IPS DF 19.7 (cell line): Measurements from ENCODE around the gene CAMK2G.
A peak's percentile ranks its signal among the peaks of the same experiment; 100 is the strongest.
"Not testable (repeated sequence)": the region's sequence is repeated elsewhere in the genome, so short reads cannot be mapped to it uniquely, and the experiment has no call there.

Experiments used
- DNase-seq: peaks from one replicate; pipeline ENCODE4 v3.0.0-alpha.2; 2013; ENCODE audit warnings: low read depth, low spot score

Gene CAMK2G

DNA sequence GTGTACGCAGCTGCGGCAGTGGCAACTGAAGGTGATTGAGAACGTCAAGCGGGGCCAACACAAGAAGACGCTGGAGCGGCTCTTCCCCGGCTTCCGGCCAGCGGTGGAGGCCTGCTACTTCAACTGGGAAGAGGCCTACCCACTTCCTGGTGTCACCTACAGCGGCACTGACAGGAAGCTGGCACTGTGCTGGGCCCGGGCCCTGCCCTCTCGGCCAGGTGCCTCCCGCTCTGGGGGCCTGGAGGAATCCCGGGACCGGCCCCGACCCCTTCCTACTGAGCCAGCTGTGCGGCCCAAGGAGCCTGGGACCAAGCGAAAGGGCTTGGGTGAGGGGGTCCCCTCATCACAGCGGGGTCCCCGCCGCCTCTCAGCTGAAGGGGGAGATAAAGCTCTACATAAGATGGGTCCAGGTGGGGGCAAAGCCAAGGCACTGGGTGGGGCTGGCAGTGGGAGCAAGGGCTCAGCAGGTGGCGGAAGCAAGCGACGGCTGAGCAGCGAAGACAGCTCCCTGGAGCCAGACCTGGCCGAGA lies 82.4 kb downstream of the CAMK2G start:
- no peak for DNase-seq

DNA sequence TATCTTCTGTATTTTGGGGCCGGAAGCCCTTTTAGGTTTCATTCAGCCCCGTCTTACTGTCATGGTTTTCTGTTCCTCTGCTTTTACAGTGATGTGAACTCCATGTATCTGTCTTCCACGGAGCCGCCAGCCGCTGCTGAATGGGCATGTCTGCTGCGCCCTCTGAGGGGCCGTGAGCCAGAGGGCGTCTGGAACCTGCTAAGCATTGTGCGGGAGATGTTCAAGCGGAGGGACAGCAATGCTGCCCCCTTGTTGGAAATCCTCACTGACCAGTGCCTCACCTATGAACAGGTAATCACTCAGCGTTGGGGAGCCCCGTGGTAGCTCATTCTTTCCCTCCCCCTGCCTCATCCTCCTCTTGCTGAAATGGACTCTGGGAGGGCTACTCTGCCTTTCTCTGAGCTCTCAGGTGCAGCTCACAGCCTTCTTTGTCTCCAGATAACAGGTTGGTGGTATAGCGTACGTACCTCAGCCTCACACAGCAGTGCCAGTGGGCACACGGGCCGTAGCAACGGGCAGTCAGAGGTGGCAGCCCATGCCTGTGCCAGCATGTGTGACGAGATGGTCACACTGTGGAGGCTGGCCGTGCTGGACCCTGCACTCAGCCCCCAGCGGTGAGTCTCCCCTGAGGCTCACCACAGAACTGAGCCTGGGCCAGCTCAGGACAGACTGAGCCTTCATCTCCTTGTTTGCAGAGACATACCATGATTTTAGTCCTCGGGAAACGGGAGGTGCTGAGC lies 83.3 kb downstream of the CAMK2G start:
- DNase-seq, result no peak

DNA sequence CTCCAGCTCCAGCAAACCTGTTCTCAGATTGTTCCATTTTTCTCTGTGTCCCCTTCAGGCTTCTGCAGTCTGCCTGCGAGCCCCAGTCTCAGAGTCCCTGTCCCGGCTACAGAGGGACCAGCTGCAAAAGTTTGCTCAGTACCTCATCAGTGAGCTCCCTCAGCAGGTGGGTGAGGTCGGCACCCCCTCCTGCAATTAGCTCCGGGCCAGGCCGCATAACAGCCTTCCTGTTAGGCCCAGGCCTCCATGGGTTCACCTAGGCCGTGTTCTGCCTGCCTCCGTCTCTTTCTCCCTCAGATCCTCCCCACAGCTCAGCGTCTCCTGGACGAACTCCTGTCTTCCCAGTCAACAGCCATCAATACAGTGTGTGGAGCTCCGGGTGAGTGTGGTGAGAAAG lies 84.7 kb downstream of the CAMK2G start:
- no peak for DNase-seq

DNA sequence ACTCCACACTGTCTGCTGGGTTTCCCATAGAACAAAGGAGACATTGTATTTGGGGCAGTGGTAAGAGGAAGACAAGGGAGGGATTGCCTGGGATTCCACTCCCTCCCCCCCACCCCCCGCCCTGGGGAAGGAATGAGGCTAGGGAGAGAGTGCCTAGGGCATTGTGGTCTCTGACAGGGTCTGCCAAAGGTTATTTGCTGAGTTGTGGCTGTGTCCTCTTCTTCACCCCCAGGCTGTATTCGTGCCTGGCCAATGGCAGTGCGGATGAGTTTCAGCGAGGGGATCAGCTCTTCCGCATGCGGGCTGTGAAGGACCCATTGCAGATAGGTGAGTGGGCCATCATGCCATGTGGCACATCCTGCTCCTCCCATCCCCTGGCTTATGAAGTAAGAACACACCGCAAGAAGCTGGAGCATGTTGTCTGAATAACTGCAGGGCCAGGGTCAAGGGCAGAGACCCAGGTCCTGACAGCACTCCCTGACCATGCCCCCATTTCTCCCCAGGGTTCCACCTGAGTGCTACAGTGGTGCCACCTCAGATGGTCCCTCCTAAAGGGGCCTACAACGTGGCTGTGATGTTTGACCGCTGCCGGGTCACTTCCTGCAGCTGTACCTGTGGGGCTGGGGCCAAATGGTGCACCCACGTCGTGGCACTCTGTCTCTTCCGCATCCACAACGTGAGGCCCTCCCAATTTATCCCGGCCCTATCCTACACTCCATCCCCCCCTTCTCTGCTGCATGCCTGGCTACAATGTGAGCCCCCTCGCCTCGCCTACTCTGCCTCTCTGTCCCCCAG lies 85.3 kb downstream of the CAMK2G start:
- DNase-seq, result no peak

DNA sequence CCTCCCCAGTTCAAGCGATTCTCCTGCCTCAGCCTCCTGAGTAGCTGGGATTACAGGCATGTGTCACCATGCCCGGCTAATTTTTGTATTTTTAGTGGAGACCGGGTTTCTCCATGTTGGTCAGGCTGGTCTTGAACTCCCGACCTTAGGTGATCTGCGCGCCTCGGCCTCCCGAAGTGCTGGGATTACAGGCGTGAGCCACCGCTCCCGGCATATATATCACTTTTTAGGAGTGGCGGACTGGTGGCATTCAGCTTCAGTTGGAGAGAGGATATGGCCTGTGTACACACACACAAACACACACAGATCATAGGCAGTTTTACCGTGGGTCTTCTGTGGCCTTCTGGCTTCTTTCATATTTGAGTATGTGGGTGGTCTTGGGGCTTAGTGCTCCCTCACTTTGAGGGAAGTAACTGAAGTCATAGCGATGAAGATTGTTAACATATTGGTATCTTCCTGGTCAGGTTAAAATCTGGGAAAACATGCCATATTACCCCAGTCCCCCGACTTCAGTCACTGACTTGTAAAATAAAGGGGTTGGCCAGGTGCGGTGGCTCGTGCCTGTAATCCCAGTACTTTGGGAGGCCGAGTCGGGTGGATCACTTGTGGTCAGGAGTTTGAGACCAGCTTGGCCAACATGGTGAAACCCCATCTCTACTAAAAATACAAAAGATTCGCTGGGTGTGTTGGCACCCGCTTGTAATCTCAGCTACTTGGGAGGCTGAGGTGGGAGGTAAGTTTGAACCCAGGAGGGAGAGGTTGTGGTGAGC lies 87.1 kb downstream of the CAMK2G start:
- not testable (repeated sequence) for DNase-seq

DNA sequence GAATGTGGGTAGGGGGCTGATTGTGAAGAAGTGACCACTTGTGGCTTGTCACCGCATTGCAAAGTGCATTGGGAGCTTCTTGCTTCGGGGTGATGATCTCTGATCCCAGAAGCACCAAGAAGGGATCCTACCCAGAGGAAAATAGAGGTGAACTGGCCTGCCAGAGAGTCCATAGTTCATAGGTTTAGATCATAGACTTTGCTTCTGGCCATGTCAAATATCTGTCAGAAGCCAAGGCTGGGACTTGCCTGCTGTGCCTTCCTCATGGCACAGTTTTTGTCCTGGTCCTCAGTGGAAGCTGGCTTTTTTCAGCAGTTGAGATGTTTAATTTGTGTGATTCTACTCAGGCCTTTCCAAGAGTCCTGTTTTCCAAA lies 87.9 kb downstream of the CAMK2G start:
- no peak for DNase-seq

DNA sequence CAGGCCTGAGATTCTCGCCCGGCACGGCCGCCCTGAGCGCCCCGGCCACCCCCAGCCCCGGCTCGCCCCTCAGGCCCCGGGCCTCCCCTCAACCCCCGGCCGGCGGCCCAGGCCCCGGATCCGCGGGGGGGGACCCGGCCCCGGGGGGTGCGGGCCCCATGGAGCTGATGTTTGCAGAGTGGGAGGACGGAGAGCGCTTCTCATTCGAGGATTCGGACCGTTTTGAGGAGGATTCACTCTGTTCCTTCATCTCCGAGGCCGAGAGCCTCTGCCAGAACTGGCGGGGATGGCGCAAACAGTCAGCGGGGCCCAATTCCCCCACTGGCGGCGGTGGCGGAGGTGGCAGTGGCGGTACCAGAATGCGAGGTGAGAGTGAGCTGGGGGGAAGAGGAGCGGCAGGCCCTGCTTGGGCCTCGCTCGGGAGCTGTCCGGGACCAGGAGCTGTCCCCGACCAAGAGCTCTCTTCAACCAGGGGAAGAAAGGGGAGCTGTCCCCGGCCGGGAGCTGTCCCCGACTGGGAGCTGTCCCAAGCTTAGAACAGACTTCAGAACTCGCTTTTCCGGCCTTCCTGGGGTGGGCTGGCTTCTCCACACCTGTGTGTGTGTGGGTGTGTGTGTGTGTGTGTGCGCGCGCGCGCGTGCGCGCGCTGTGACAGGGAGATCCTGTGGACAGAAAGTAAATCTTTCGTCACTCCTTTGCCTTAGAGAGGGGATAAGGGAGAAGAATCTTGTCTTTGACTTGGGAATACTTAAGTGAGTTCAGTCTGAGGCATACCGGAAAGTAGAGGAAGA lies 88.4 kb downstream of the CAMK2G start:
- DNase-seq, result no peak

DNA sequence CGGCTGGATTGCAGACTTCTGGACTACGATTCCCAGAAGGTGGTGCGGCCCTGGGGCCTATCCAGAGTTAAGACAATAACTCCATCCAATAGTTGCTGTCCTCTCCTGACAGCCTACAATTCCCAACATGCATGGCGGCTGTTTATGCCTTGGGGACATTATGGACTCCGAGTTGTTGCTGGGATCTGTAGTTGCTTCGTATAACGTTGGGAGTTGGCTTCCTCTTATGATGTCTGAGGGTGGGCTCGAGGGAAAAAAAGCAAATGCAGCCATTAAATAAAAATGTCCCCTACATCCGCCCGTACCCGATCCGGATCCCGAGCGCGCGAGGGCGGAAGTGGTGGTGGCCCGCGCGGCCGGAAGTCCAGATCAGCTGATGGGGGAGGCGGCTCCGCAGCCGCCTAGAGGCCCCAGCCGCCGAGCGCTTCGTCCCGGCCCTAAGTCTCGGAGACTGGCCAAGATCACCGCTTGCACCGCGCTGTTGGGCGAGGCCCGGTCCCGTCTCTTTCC lies 89.1 kb downstream of the CAMK2G start, which contains the start of gene ZSWIM8:
Gene ZSWIM8 (plus strand): TSS at position 396 of the 510 bp plus-strand sequence. CDS start 273 bp downstream, outside the sequence.
- peak; percentile 92 for DNase-seq

DNA sequence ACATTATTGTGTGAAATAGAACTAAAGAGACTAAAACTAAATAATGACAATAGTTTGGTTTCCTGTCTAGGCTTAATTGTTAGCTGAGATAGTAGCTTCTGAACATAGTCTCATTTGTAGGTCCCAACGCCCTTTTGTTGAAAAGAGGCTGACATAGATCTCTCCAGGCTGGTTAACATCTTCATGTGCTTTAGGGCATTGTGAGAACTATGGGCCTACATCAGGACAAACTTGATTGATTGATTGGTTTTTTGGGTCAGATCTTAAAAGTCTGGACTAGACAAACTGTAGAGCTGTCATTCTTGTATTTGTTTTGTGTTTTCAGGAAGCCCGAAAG lies 91.6 kb downstream of the CAMK2G start:
- no peak for DNase-seq

DNA sequence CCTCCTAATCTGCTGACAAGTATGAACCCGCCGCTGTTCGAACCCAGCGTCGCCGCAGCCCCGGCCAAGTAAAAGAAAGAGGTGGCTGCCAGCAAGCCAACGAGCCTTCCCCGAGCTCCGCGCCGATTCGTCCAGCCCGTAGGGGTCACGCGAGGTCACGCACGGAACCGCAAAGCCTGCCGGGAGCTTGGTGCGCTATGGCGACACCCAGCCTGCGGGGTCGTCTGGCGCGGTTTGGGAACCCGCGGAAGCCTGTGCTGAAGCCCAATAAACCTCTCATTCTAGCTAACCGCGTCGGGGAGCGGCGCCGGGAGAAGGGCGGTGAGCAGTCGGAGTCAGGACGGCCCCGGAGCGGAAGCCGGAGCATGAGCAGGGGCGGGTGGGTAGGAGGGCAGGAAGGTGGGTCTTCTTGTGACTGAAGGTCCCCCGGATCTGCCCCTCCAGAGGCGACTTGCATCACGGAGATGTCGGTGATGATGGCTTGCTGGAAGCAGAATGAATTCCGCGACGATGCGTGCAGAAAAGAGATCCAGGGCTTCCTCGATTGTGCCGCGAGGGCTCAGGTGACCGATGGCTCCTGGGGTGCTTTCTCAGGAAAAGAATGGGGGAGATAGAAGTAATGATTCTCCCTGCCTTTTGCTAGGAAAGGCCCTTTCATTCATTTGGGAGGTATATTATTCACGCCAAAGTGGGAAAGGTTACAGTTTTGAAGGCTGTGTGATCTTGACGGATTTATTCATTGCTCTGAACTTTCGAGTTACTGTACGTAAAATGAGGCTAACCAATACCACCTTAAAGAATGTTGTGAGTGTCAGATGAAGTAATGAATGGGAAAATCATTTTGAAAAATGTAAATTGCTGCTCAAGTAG lies 92.2 kb downstream of the CAMK2G start, which contains the start of gene CHCHD1:
Gene CHCHD1 (plus strand): TSS at position 170 of the 870 bp plus-strand sequence. CDS start 28 bp downstream, at position 198.
- DNase-seq, result no peak

DNA sequence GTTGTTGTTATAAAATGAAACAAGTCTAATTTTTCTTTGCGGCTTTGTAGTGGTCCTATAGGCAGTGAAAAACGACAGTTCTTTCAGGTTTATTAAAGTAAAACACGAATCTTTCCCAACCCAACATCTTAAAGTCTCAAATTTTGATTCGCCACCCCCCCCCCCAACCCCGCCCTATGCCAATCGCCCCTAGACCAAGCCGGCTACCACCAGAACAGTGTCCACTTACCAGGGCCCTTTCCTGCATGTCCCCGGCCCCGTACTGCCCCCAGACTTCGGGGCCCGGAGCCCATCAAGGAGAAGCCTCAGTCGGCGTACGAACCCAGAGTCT lies 92.8 kb downstream of the CAMK2G start:
- no peak for DNase-seq

DNA sequence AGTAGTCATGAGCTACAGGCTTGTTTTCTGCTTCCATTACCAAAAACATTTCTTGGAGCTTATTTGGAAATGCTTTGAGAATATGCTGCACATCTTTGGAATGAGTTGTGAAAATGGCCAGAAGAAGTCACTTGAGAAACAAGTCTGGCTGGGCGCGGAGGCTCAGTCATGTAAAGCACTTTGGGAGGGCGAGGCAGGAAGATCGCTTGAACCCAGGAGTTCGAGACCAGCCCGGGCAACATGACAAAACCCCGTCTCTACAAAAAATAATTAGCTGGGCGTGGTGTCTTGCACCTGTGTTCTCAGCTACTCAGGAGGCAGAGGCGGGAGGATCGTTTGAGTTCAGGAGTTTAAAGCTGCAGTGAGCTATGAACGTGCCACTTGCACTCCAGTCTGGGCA lies 93.4 kb downstream of the CAMK2G start:
- DNase-seq, result no peak

DNA sequence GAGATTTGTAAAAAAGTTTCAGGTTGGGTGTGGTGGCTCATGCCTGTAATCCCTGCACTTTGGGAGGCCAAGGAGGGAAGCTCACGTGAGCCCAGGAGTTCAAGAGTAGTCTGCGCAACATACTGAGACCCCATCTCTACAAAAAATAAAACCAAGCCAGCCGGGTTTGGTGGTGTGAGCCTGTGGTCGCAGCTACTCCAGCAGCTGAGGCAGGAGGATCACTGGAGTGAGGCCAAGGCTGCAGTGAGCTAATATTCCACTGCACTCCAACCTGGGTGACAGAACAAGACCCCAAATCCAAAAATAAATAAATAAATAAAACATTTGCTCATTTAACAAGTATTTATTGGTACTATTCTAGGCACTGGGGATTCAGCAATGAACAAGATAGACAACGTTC lies 94.1 kb downstream of the CAMK2G start:
- no peak for DNase-seq

DNA sequence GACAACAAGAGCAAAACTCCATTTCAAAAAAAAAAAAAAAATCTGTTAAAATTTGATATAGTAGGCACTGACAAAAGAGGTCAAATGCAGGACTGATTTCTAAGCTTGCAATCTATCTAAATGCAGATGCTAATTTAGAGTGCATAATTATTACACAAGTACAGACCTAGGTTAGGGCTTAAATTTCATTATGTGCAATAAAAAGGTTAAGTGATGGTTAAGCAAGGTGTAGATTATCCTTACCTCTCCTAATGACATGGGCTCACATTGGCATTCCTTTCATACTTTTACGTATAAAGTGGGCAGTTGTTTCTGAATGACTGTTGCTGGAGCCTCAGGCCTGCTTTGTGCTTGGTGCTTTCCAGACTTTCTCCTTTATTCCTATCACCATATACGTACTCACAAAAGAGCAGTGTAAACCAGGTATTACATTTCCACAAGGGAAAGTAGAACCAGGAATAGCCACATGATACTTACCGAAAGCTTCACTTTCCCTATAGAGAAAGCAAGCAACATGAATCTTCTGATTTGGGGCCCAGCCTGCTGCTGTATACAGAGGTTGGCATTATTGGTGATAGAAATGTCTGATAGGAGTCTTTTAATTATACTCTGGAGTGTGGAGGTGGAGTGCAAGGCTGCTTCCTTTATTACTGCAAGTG lies 94.7 kb downstream of the CAMK2G start:
- DNase-seq, result no peak

DNA sequence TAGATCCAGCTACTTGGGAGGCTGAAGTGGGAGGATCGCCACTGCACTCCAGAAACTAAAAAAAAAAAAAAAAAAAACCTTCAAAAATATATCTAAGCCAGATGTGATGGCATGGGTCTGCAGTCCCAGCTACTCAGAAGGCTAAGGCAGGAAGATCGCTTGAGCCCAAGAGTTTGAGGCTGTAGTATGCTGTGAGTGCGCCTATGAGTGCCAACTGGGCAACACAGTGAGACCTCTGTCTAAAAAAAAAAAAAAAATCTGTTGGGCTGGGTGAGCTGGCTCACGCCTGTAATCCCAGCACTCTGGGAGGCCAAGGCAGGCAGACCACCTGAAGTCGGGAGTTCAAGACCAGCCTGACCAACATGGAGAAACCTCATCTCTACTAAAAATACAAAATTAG lies 95.3 kb downstream of the CAMK2G start:
- DNase-seq, result no peak

DNA sequence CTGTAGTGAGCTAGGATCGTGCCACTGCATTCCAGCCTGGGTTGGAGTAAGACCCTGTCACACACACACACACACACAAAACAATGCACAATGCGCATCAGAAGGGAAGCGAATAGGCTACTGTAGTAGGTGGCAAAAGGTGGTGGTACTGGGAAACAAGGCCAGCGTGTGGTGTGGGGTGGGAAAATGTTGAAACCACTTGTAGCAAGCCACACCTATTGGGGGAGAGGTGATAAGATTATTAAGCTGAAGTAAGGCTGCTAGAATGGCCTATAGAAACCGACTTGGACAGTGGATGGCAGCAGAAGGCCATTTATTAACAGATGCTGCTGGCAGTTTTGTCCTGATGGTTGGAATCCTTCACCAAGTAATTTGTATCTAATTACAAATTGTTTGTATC lies 99.7 kb downstream of the CAMK2G start:
- no peak for DNase-seq

DNA sequence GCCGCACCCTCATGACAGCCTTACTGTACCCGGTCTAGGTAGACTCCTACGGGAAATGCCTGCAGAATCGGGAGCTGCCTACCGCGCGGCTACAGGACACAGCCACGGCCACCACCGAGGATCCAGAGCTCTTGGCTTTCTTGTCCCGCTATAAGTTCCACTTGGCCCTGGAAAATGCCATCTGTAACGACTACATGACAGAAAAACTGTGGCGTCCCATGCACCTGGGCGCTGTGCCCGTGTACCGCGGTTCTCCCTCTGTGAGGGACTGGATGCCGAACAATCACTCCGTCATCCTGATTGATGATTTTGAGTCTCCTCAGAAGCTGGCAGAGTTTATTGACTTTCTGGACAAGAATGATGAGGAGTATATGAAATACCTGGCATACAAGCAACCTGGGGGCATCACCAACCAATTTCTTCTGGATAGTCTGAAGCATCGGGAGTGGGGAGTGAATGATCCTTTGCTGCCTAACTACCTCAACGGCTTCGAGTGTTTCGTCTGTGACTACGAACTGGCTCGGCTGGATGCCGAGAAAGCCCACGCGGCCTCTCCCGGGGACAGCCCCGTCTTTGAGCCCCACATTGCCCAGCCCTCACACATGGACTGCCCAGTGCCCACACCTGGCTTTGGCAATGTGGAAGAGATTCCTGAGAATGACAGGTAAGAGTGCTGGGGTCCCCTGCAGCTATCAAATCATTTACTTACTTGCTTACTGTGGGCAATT lies 101.0 kb downstream of the CAMK2G start:
- DNase-seq, result no peak

DNA sequence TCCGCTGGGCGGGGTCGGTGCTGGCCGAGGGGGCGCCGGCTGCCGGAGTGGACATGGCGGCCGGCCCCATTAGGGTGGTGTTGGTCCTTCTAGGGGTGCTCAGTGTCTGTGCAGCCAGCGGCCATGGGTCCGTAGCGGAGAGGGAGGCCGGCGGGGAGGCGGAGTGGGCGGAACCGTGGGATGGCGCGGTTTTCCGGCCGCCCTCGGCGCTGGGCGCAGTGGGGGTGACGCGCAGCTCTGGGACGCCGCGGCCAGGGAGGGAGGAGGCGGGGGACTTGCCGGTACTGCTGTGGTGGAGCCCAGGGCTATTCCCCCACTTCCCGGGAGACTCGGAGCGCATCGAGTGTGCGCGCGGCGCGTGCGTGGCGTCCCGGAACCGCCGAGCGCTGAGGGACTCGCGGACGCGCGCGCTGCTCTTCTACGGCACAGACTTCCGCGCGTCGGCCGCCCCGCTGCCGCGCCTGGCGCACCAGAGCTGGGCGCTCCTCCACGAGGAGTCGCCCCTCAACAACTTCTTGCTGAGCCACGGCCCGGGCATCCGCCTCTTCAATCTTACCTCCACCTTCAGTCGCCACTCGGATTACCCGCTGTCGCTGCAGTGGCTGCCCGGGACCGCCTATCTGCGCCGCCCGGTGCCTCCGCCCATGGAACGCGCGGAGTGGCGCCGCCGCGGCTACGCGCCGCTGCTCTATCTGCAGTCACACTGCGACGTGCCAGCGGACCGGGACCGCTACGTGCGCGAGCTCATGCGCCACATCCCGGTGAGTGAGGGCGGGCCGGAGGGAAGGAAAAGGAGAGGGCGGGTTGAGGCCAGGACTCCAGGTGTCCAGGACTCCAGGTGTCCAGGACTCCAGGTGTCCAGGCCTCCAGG lies 101.8 kb downstream of the CAMK2G start:
- DNase-seq, result no peak
